ENCODE results near the gene NEK8.

Gene NEK8

GRCh38 chr17:28756049-28756804, 27.6 kb downstream of the NEK8 start:
- no peaks in the 10 kb centered on the region for H3K27me3 ChIP-seq (ENCODE audit: insufficient read depth, low read length)
- no peaks in the 10 kb centered on the region for H4K20me1 ChIP-seq (ENCODE audit: insufficient read depth, low read length)
- peaks cover 11% of the 10 kb centered on the region for H3K4me1 ChIP-seq (ENCODE audit: insufficient read depth, low read length, severe bottlenecking)
- no peak overlapping the region for H3K4me3 ChIP-seq (ENCODE audit: low read depth, low read length, poor library complexity, severe bottlenecking)
- no peaks in the 10 kb centered on the region for H3F3A ChIP-seq (ENCODE audit: insufficient read depth, low read length)
- H3K79me2 ChIP-seq (ENCODE audit: insufficient read depth, low read length): no peaks in the 10 kb centered on the region
- TF ChIP-seq CTCF (IDR thresholded peaks at IDR 0.05; ENCODE audit: low read length): no peak
- no peak for TF ChIP-seq EZH2 (IDR thresholded peaks at IDR 0.05; ENCODE audit: borderline replicate concordance, low read length)
- no peak overlapping the region for H3K27ac ChIP-seq (ENCODE audit: low read depth, low read length, poor library complexity, severe bottlenecking)
- no peak overlapping the region for H2AFZ ChIP-seq (ENCODE audit: low read length)
- no peaks in the 10 kb centered on the region for H3K9me2 ChIP-seq (ENCODE audit: low read depth, low read length)
- no peaks in the 10 kb centered on the region for H3K9me3 ChIP-seq (ENCODE audit: low read length)
- H3K4me2 ChIP-seq (ENCODE audit: low read length): no peak overlapping the region
- H3K9ac ChIP-seq (ENCODE audit: low read length): no peak overlapping the region
- H3K36me3 ChIP-seq (ENCODE audit: insufficient read depth, low read length): peaks cover 46% of the 10 kb centered on the region

DNA sequence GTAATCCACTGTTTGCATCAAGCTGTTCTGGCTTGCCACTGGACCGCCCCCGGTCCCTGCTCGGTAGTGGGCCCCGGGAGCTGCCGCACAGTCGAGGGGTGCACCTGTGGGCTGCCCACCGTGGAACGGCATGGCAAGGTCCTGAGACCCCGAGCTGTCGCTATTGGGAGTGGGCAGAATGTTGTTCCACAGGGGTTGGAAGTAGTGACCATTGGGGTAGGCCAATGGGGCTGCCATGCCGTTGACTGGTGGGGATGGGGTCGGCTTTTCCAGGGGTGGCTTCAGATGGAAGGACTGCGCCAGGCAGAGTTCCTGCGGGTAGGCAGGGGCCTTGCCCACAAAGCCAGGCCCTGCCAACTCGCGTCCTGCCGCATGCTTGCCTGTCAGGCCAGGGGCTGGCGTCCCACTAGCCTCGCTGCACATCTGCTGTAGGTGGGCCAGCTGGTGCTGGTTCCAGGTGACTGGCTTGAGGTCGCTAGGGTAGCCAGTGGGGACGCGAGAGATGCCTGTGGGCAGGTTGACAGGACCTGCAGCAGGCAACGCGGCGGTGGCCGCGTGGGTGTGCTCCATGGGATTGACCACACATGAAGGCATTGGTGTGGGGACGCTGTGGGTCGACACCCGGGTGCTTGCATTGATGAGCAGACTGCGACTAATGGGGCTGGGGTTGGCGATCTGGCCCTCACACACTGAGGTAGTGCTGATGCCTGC, 30.0 kb downstream of the NEK8 start:
- Histone ChIP-seq H3K27ac (ENCODE audit: low read depth, low read length, poor library complexity, severe bottlenecking) (no peak overlapping the region), H3K79me2 (ENCODE audit: insufficient read depth, low read length) (no peaks in the 10 kb centered on the region), H3K27me3 (ENCODE audit: insufficient read depth, low read length) (no peaks in the 10 kb centered on the region), H3K4me3 (ENCODE audit: low read depth, low read length, poor library complexity, severe bottlenecking) (no peak overlapping the region), H2AFZ (ENCODE audit: low read length) (no peak overlapping the region), H3K9ac (ENCODE audit: low read length) (no peak overlapping the region), H3K4me2 (ENCODE audit: low read length) (no peak overlapping the region), H4K20me1 (ENCODE audit: insufficient read depth, low read length) (0 out of 2 replicates have a peak, but pooled peaks cover 3% of the 10 kb centered on the region), H3K4me1 (ENCODE audit: insufficient read depth, low read length, severe bottlenecking) (peaks cover 7% of the 10 kb centered on the region), H3F3A (ENCODE audit: insufficient read depth, low read length) (no peaks in the 10 kb centered on the region), H3K36me3 (ENCODE audit: insufficient read depth, low read length) (peaks cover 50% of the 10 kb centered on the region; the same call in 1 of the 2 replicates), H3K9me2 (ENCODE audit: low read depth, low read length) (no peaks in the 10 kb centered on the region), H3K9me3 (ENCODE audit: low read length) (no peaks in the 10 kb centered on the region)
- TF ChIP-seq CTCF (IDR thresholded peaks at IDR 0.05; ENCODE audit: low read length) (no peak), EZH2 (IDR thresholded peaks at IDR 0.05; ENCODE audit: borderline replicate concordance, low read length) (no peak)

DNA sequence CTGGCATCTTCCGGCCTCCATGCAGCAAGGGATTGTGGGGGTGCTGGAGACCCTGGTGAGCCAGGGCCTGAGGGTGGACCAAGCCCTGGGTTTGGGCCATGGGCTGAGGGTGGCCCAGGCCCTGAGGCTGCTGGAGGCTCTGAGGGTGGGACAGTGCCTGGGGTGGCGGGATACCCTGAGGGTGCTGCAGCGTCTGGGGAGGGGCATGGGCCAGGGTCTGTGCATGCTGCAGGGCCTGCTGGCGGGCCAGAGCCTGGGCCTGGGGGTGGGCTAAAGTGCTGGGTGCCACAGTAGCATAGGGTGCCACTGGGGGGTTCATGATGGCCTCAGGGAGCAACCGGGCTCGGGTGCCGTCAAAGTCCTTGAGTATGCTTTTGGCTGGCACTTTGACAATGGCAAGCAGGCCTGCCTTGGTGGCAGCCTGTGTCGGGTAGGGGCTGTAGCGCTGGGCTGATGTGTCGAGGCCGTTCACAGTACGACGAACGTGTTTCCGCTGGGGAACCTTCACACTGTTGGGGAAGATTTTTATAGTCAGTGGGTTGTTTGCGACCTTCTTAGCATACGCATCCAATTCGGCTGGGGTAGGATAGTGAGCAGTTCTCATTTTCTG, 30.8 kb downstream of the NEK8 start:
- no peak overlapping the region for H3K4me2 ChIP-seq (ENCODE audit: low read length)
- no peaks in the 10 kb centered on the region for H3K9me2 ChIP-seq (ENCODE audit: low read depth, low read length)
- H3K27ac ChIP-seq (ENCODE audit: low read depth, low read length, poor library complexity, severe bottlenecking): no peak overlapping the region
- H3K27me3 ChIP-seq (ENCODE audit: insufficient read depth, low read length): no peaks in the 10 kb centered on the region
- peaks cover 51% of the 10 kb centered on the region for H3K36me3 ChIP-seq (ENCODE audit: insufficient read depth, low read length)
- H3K9ac ChIP-seq (ENCODE audit: low read length): no peak overlapping the region
- no peak overlapping the region for H3K4me3 ChIP-seq (ENCODE audit: low read depth, low read length, poor library complexity, severe bottlenecking)
- no peaks in the 10 kb centered on the region for H3K9me3 ChIP-seq (ENCODE audit: low read length)
- no peaks in the 10 kb centered on the region for H3F3A ChIP-seq (ENCODE audit: insufficient read depth, low read length)
- H2AFZ ChIP-seq (ENCODE audit: low read length): no peak overlapping the region
- no peaks in the 10 kb centered on the region for H3K79me2 ChIP-seq (ENCODE audit: insufficient read depth, low read length)
- 0 out of 2 replicates have a peak, but pooled peaks cover 3% of the 10 kb centered on the region for H4K20me1 ChIP-seq (ENCODE audit: insufficient read depth, low read length)
- peaks cover 7% of the 10 kb centered on the region for H3K4me1 ChIP-seq (ENCODE audit: insufficient read depth, low read length, severe bottlenecking)
- TF ChIP-seq EZH2 (IDR thresholded peaks at IDR 0.05; ENCODE audit: borderline replicate concordance, low read length) (no peak), CTCF (IDR thresholded peaks at IDR 0.05; ENCODE audit: low read length) (no peak)

Measured in OCI-LY1 (cell line).